ENCODE results near the gene ZNF526.

The ZNF526 gene

GRCh38 chr19:42224940-42225717 is 5.0 kb downstream of the ZNF526 start:
- DNase-seq, result no peak

- no peak for DNase-seq
These were observed 5.7 kb downstream of the ZNF526 start for GRCh38 chr19:42225718-42226292.

- DNase-seq, result no peak
These were observed 6.8 kb downstream of the ZNF526 start for GRCh38 chr19:42226886-42227285.

- no peak for DNase-seq
These were observed 8.5 kb downstream of the ZNF526 start for GRCh38 chr19:42228641-42229040.

GRCh38 chr19:42229301-42229854 is 9.3 kb downstream of the ZNF526 start:
- DNase-seq, result no peak

GRCh38 chr19:42229855-42230351 is 9.8 kb downstream of the ZNF526 start:
- no peak for DNase-seq

GRCh38 chr19:42230571-42230970 is 10.5 kb downstream of the ZNF526 start:
- DNase-seq, result no peak

- no peak for DNase-seq
These were observed 12.3 kb downstream of the ZNF526 start for GRCh38 chr19:42232435-42232834.

- no peak for DNase-seq
These were observed 13.0 kb downstream of the ZNF526 start for GRCh38 chr19:42233106-42233505.

GRCh38 chr19:42233678-42234292 is 13.7 kb downstream of the ZNF526 start:
- no peak for DNase-seq

- DNase-seq, result no peak
These were observed 14.3 kb downstream of the ZNF526 start for GRCh38 chr19:42234364-42234763.

- no peak for DNase-seq
These were observed 15.1 kb downstream of the ZNF526 start for GRCh38 chr19:42235181-42235580.

- no peak for DNase-seq
These were observed 19.6 kb downstream of the ZNF526 start for GRCh38 chr19:42239544-42240220.

GRCh38 chr19:42241279-42241678 is 21.2 kb downstream of the ZNF526 start:
- no peak for DNase-seq

GRCh38 chr19:42242069-42242511 is 22.0 kb downstream of the ZNF526 start:
- DNase-seq, result no peak

- peak; percentile 98 for DNase-seq
These were observed 22.6 kb downstream of the ZNF526 start, which contains the start of gene GSK3A for GRCh38 chr19:42242512-42243409. Gene GSK3A (minus strand): TSS chr19:42242602. CDS start chr19:42242465, 137 bp downstream.

GRCh38 chr19:42244347-42245220 is 24.5 kb downstream of the ZNF526 start:
- DNase-seq, result peak; percentile 84

GRCh38 chr19:42245231-42245630 is 25.1 kb downstream of the ZNF526 start:
- DNase-seq, result no peak

GRCh38 chr19:42246143-42246921 is 26.2 kb downstream of the ZNF526 start:
- DNase-seq, result no peak

Data from effector CD8-positive, alpha-beta T cell (primary cell).